OCI-LY3 (cell line): ENCODE results near the gene PTS.

Experiments
- CTCF ChIP-seq: fragments of 200-600, 300-600 bp; sonication (generic); IDR thresholded peaks from 2 replicates; pipeline ENCODE4 v1.5.1; 2014; ENCODE audit warnings: antibody characterized with exemption, low read length, low read depth
- EZH2phosphoT487 ChIP-seq: fragments of 200-600 bp; shearing (Covaris generic); IDR thresholded peaks from 2 replicates; pipeline ENCODE4 v1.6.1; 2018; ENCODE audit warnings: antibody characterized with exemption, mixed run types, low read depth

GRCh38 chr11:112177589-112177988 is 48.6 kb upstream of the PTS start:
- TF ChIP-seq CTCF (no peak), EZH2phosphoT487 (no peak)
